ENCODE data around the gene SACS.
"Not testable (repeated sequence)": the region's sequence is repeated elsewhere in the genome, so short reads cannot be mapped to it uniquely, and the experiment has no call there.

The SACS gene

GRCh38 chr13:23455401-23456185, 22.1 kb upstream of the SACS start:
- DNase-seq = no peak

- no peak for DNase-seq
These were observed 19.6 kb upstream of the SACS start for GRCh38 chr13:23453132-23453531.

GRCh38 chr13:23450340-23451046, 17.0 kb upstream of the SACS start:
- DNase-seq = no peak

DNA sequence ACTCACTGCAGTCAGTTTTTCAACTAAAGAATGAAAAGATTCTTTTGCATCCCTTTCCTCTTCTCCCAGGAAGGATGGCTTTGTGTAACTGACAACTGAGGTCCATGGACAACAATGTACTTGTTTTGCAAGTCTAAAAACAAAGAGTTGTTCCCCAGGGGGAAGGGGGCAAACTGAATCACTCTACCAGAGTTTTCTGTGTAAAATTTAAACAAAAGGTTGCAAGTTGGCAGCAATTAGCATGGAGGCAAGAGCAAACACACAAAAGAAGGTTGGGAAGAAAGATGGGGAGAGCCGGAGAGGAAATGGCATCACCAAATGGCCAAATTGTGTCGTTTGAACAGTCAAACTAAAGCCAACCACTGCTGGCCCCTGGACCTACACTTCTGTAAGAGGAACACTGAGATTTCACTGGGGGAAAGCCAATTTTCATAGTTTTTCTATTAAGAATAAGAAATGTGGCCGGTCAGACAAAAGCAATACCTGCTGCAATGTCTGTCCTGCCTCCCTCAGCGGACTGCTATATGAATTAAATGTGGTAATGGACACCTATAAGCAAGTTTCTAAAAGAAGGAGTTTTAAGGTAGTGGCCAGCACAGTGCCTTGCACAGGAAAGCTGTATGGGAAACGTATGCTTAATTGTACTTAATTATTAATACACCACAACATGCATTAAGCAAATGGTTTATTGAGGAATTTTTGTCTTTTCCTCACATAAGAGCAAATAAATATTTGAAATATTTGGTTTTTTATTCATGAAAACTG, 16.1 kb upstream of the SACS start:
- DNase-seq = no peak

- DNase-seq = no peak
These were observed 14.4 kb upstream of the SACS start for GRCh38 chr13:23447927-23448326.

DNA sequence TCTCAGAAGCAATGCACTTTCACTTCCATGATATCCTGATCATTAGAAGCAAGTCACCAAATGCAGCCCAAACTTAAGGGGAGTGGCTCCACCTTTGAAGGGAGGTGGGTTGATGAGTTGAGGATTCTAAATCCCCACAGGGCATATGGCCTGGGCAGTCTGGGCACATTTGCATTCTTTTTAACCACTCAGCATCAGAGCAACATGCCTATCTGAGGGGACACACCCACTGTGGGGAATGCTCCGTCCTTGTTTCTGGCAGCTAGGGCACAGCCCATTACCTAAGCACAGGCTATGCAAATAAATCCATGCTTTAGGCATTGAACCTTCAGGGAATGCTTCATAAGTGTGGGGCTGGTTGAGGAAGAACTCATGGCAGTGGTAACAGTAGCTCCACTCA, 12.3 kb upstream of the SACS start:
- DNase-seq = no peak

DNA sequence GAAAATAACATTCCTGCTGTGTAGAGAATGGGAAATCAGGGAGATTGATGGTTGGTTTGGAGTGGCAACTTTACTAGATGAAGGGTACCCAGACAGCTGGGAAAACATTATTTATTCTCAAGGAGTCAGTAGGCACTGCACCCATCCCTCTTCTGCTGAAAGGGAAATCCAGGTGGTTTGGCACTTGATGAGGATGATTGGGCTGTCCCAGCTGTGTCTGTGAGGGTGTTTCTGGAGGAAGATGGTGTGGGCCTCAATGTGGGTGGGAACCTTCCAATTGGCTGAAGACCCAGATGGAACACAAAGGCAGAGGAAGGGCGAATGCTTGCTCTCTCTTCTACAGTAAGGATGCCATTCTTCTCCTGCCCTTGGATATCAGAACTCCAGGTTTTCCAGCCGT, 10.4 kb upstream of the SACS start:
- DNase-seq = no peak

DNA sequence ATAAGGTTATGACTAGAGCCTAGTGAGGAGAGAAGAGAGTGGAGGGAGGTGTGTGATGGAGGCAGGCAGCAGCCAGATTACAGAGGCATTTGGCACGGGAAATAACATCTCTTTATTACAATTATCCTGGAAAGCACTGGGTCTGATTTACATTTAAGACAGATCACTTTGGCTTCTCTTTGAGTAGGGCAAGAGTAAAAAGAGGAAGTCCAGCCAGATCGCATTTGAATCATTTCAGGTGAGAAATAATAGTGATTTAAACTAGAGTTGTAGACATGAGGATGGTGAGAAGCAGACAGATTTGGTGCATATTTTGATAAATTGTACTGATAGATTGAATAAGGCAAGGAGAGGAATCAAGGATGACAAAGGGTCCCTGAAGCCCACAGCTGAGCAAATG, 9.6 kb upstream of the SACS start:
- no peak for DNase-seq

DNA sequence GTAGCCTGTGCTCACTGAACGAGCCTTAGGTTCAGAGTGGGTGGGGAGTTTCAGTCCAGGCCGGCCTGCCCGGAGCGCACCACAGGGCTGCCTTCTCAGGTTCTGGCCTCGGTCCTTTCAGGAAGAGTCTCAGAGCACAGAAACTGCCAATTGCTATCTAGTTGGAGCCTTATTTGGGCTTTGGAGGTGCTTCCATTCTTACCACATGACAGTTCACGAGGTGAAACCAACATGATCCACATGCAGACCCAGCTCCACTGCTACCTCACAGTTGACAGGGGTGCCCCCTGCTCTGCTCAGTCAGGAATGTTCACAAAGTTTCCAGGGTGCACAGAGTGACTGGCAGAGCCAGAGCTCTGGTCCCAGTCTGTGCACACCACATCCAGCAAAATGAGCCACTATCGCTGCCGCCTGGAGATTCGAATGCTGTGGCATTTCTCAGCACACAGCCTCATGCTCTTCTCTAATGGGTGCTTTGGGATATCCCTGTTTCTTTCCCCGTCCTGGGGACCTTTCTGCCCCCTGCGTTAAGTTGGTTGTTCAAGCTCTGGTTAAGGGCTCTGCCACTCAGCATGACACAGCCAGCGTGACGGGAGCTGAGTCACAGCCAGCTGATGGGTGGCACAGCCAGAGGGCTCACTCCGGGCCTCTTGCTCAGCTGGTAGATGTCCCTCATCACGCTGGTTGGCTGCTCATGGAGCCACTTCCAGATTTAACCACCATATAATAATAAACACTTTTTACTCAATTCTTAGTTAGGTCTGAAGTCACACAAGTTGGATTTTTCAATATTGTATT, 7.5 kb upstream of the SACS start:
- DNase-seq = no peak

GRCh38 chr13:23440324-23440723, 6.8 kb upstream of the SACS start:
- not testable (repeated sequence) for DNase-seq

DNA sequence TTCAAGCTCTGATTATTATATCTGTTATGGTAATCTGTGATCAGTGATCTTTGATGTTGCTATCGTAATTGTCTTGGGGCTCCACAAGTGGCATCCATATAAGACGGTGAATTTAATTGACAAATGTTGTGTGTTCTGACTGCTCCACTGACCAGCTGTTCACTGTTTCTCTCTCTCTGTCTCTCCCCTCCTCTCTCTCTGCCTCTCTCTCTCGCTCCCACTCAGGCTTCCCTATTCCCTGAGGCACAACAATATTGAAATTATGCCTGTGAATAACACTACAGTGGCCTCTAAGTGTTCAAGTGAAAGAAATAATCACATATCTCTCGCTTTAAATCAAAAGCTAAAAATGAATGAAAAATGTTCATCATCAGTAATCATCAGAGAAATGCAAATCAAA, 4.4 kb upstream of the SACS start:
- DNase-seq = no peak

DNA sequence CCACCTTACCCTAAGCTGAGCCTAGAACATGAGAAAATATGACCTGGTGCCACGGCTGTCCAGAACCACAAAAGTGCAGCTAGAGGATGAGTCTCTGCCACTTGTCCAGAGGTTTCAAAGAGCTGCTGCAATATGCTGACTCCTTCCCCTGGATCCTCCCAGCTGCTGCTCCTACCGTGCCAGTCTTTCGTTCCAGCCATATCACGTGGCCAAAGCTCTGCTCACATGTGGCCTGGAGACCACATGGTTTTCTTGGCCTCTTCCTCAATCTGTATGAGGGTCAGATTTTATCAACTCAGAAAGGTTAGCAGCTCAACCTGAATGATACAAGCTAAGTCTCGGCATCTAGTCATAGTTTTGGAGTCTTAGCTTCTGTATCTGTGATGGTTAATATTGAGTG, 3.2 kb upstream of the SACS start:
- DNase-seq = no peak

- no peak for DNase-seq
These were observed 989 bp upstream of the SACS start for GRCh38 chr13:23434491-23434890.

GRCh38 chr13:23432626-23433025, 876 bp downstream of the SACS start:
- DNase-seq = no peak

- no peak for DNase-seq
These were observed 2.8 kb downstream of the SACS start for GRCh38 chr13:23430664-23431063.

DNA sequence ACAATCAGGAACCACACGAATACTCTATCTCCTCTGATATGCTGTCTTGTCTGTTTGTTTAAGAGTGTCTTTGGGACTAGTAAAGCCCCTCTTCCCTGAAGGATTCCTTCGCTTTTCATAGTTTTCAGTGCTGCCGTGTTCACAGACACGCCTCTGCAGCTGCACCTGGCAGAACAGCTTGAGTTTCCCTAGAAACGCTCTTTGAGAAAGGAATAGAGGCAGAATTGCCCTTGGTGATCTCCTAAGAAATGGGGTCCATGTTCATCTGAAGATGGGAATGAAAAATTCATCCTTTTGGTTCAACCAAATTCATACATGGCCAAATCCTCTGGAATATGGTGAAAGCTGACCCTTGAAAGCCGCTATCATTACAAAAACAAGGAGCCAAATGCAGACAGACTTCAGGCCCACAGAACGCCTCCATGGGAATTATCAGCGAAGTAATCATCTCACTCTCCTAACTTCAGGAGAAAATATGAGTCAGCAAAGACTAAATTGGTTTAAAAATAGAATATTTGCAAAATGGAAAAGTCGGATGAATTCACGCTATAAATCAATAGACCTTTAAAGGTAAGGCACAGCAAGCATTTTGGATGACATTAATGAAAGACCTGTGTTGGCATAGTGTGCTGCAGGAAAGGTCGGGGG, 5.5 kb downstream of the SACS start:
- DNase-seq = no peak

DNA sequence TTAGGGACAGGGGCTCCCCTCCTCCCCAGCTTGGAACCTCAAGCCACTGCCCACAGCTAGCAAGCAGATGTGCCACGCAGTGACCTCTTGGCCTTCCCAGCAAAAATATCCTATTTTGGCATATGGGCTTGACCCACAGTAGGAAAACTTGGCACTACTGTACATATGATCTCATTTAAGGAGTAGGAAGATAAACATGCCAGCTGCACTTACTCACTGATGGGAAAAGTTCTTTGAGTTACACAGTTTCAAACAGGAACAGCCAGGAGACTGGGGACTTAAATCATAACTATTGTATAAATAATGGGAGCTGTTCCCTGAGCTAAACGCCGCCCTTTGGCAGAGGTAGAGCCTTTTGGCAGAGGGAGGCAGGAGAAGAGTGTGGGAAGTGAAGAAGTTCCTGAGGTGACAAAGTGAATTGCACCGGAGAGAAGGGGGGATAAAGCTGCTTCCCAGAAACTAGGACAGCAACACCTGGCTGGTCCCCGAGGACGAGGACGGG, 6.1 kb downstream of the SACS start:
- no peak for DNase-seq

DNA sequence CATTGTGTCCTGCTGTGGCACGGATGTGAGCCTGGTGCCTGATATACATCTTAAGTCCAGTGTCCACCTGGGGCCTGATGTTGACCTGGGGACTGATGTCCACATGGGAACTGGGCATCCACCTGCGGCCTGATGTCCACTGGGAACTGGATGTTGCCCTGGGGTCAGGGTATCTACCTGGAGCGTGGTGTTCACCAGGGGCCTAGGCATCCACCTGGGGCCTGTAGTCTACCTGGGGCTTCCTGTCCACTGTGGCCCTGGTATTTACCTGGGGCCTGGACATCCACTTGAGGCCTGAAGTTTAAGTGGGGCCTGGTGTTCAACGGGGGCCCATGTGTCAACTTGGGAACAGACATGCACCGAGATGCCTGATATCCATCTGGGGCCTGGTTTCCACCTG, 11.9 kb downstream of the SACS start:
- no peak for DNase-seq

- DNase-seq = no peak
These were observed 14.5 kb downstream of the SACS start for GRCh38 chr13:23418776-23419683.

- no peak for DNase-seq
These were observed 18.8 kb downstream of the SACS start for GRCh38 chr13:23414682-23415081.

GRCh38 chr13:23411706-23412105, 21.8 kb downstream of the SACS start:
- DNase-seq = no peak

Data from stimulated activated naive CD4-positive, alpha-beta T cell (primary cell).